ENCODE results near the gene CYP21A2.
"Not testable (repeated sequence)": the region's sequence is repeated elsewhere in the genome, so short reads cannot be mapped to it uniquely, and the experiment has no call there.

- not testable (repeated sequence) for TF ChIP-seq CTCF, EZH2, EZH2phosphoT487 (IDR thresholded peaks at IDR 0.05)
Observed at GRCh38 chr6:31996385-31996784, 41.8 kb upstream of the CYP21A2 start.

Measured in neural progenitor cell (in vitro differentiated cells).